ENCODE measurements around the gene DNAH14. TPM values are rescaled to one million over a fixed set of nuclear protein-coding genes. Genes with fewer than 3 reads are reported as not detected.

The DNAH14 gene
- total and polyA plus RNA-seq, 2 of the 13 experiments (the other 11 are each of a cell fraction or from before 2014, with no cell fraction given), result 4.5 to 27.5 TPM

GRCh38 chr1:225441314-225442122 lies 512.0 kb downstream of the DNAH14 start (continued):
- TF ChIP-seq ZNF546 (CRISPR knock-in tag; conservative IDR thresholded peaks at IDR 0.05) (no peak), RELA (CRISPR knock-in tag; IDR thresholded peaks at IDR 0.05) (no peak), ZMAT5 (CRISPR knock-in tag; IDR thresholded peaks at IDR 0.05; ENCODE audit: borderline replicate concordance, low read depth) (no peak), NFYB (CRISPR knock-in tag; IDR thresholded peaks at IDR 0.05) (peak; percentile 57), ZBTB8A (CRISPR knock-in tag; IDR thresholded peaks at IDR 0.05; ENCODE audit: borderline replicate concordance, low read depth) (no peak), NR2C2 (CRISPR knock-in tag; IDR thresholded peaks at IDR 0.05; ENCODE audit: borderline replicate concordance) (0 out of 2 replicates have a peak, but pooled peaks have one; percentile 21), POLR2AphosphoS2 (IDR thresholded peaks at IDR 0.05; ENCODE audit: low read depth, low read length) (no peak), ARNTL (CRISPR knock-in tag; IDR thresholded peaks at IDR 0.05) (no peak), ZNF703 (CRISPR knock-in tag; IDR thresholded peaks at IDR 0.05; ENCODE audit: borderline replicate concordance) (no peak), ZNF550 (CRISPR knock-in tag; IDR thresholded peaks at IDR 0.05; ENCODE audit: borderline replicate concordance) (no peak), ZNF605 (CRISPR knock-in tag; IDR thresholded peaks at IDR 0.05) (no peak), SMC3 (IDR thresholded peaks at IDR 0.05; ENCODE audit: low read length) (peak; percentile 23; the same call in 1 of the 2 replicates), ZNF629 (CRISPR knock-in tag; conservative IDR thresholded peaks at IDR 0.05) (no peak), BHLHE40 (IDR thresholded peaks at IDR 0.05; ENCODE audit: low read length) (no peak), ELF1 (CRISPR knock-in tag; IDR thresholded peaks at IDR 0.05) (no peak), HBP1 (CRISPR knock-in tag; IDR thresholded peaks at IDR 0.05; ENCODE audit: low read depth) (no peak), ATM (IDR thresholded peaks at IDR 0.05; ENCODE audit: borderline replicate concordance) (no peak), GABPA (IDR thresholded peaks at IDR 0.05; ENCODE audit: low read depth, low read length) (no peak), GABPA (CRISPR knock-in tag; IDR thresholded peaks at IDR 0.05; ENCODE audit: low read depth) (no peak), UBTF (CRISPR knock-in tag; IDR thresholded peaks at IDR 0.05) (no peak), SIX1 (CRISPR knock-in tag; IDR thresholded peaks at IDR 0.05; ENCODE audit: borderline replicate concordance) (0 out of 2 replicates have a peak, but pooled peaks have one; percentile 9), FIP1L1 (IDR thresholded peaks at IDR 0.05; ENCODE audit: borderline replicate concordance, insufficient read depth, low read depth, low read length) (no peak), ZNF251 (CRISPR knock-in tag; IDR thresholded peaks at IDR 0.05) (no peak), SNAPC5 (CRISPR knock-in tag; IDR thresholded peaks at IDR 0.05; ENCODE audit: borderline replicate concordance) (no peak), PHB2 (IDR thresholded peaks at IDR 0.05; ENCODE audit: partially characterized antibody) (no peak), ZNF761 (CRISPR knock-in tag; conservative IDR thresholded peaks at IDR 0.05) (no peak), CCAR2 (optimal IDR thresholded peaks at IDR 0.05; ENCODE audit: low read depth, low read length) (no peak), BRCA1 (CRISPR knock-in tag; IDR thresholded peaks at IDR 0.05) (no peak), KAT7 (CRISPR knock-in tag; IDR thresholded peaks at IDR 0.05; ENCODE audit: borderline replicate concordance) (no peak)
